HG02938 (cell line): ENCODE data around the gene CTSS.
A peak's percentile ranks its signal among the peaks of the same experiment; 100 is the strongest.

ENCODE experiments used
- ATAC-seq: cut with Tn5 transposase; IDR thresholded peaks from one replicate; pipeline ENCODE4 v1.9.1; 2021; ENCODE audit warnings: mild to moderate bottlenecking, moderate library complexity; ENCODE audit not compliant: unreplicated experiment

The CTSS gene

GRCh38 chr1:150706091-150706490, 59.5 kb downstream of the CTSS start:
- ATAC-seq, result no peak

GRCh38 chr1:150703427-150703826, 62.2 kb downstream of the CTSS start:
- no peak for ATAC-seq

GRCh38 chr1:150696995-150697927, 68.3 kb downstream of the CTSS start, which contains the start of gene GOLPH3L:
TSS of gene GOLPH3L (minus strand) at chr1:150697154. CDS start at chr1:150694838, 2,316 bp downstream.
- ATAC-seq, result peak; percentile 98

- no peak for ATAC-seq
Observed at GRCh38 chr1:150696590-150696989, 69.0 kb downstream of the CTSS start.

- no peak for ATAC-seq
Observed at GRCh38 chr1:150696162-150696561, 69.4 kb downstream of the CTSS start.

- no peak for ATAC-seq
Observed at GRCh38 chr1:150695561-150695960, 70.0 kb downstream of the CTSS start.

- ATAC-seq, result no peak
Observed at GRCh38 chr1:150692720-150693119, 72.9 kb downstream of the CTSS start.

- ATAC-seq, result no peak
Observed at GRCh38 chr1:150688763-150689162, 76.8 kb downstream of the CTSS start.

- ATAC-seq, result no peak
Observed at GRCh38 chr1:150686275-150686674, 79.3 kb downstream of the CTSS start.

- ATAC-seq, result no peak
Observed at GRCh38 chr1:150683914-150684313, 81.7 kb downstream of the CTSS start.
